ENCODE results near the gene BNIP5. TPM values are rescaled to one million over a fixed set of nuclear protein-coding genes. Genes with fewer than 3 reads are reported as not detected.

The BNIP5 gene
- total RNA-seq, 2 experiments from 2014 or later = not detected

GRCh38 chr6:36350681-36351571 lies 14.2 kb upstream of the BNIP5 start:
- Mint-ChIP-seq H3K4me1 (ENCODE audit: low read depth) (no peaks in the 10 kb centered on the region), H3K9me3 (ENCODE audit: insufficient read depth) (no peaks in the 10 kb centered on the region), H3K27ac (no peak overlapping the region), H3K27me3 (ENCODE audit: low read depth) (peaks cover 19% of the 10 kb centered on the region), H3K4me3 (no peak overlapping the region), H3K36me3 (ENCODE audit: low read depth) (no peaks in the 10 kb centered on the region)
- ATAC-seq (no peak), DNase-seq (no peak)
- ChIA-PET CTCF (interaction anchor here (1.1 to 4.4 kb wide), 3 partner anchors 10 to 225 kb away, joined by 3 to 27 read pairs (median 4); no protein-coding TSS in a partner anchor), POLR2A (no interaction called here)

- Mint-ChIP-seq H3K27me3 (ENCODE audit: low read depth) (peaks cover 16% of the 10 kb centered on the region), H3K4me1 (ENCODE audit: low read depth) (no peaks in the 10 kb centered on the region), H3K27ac (no peak overlapping the region), H3K36me3 (ENCODE audit: low read depth) (no peaks in the 10 kb centered on the region), H3K9me3 (ENCODE audit: insufficient read depth) (no peaks in the 10 kb centered on the region), H3K4me3 (no peak overlapping the region)
- no peak for DNase-seq
- ChIA-PET POLR2A (no interaction called here), CTCF (interaction anchor here (4.4 kb wide), 1 partner anchor 9 kb away, joined by 27 read pairs; no protein-coding TSS in a partner anchor)
- no peak for ATAC-seq
Observed at GRCh38 chr6:36350082-36350481, 13.4 kb upstream of the BNIP5 start.

- Mint-ChIP-seq H3K27ac (no peak overlapping the region), H3K4me3 (no peak overlapping the region), H3K36me3 (ENCODE audit: low read depth) (no peaks in the 10 kb centered on the region), H3K9me3 (ENCODE audit: insufficient read depth) (no peaks in the 10 kb centered on the region), H3K4me1 (ENCODE audit: low read depth) (no peaks in the 10 kb centered on the region), H3K27me3 (ENCODE audit: low read depth) (peaks cover 13% of the 10 kb centered on the region)
- no peak for ATAC-seq
- ChIA-PET CTCF (interaction anchor here (1.1 to 1.3 kb wide), 2 partner anchors 8 to 47 kb away, joined by 4 to 5 read pairs; no protein-coding TSS in a partner anchor), POLR2A (no interaction called here)
- DNase-seq = no peak
Observed at GRCh38 chr6:36349240-36349639, 12.6 kb upstream of the BNIP5 start.

GRCh38 chr6:36347621-36348020 lies 10.9 kb upstream of the BNIP5 start:
- Mint-ChIP-seq H3K27ac (no peak overlapping the region), H3K4me1 (ENCODE audit: low read depth) (no peaks in the 10 kb centered on the region), H3K4me3 (no peak overlapping the region), H3K27me3 (ENCODE audit: low read depth) (peaks cover 17% of the 10 kb centered on the region), H3K9me3 (ENCODE audit: insufficient read depth) (no peaks in the 10 kb centered on the region), H3K36me3 (ENCODE audit: low read depth) (no peaks in the 10 kb centered on the region)
- ATAC-seq (no peak), DNase-seq (no peak)
- ChIA-PET POLR2A (no interaction called here), CTCF (interaction anchor here (1.2 to 1.4 kb wide), 3 partner anchors 12 to 318 kb away, joined by 3 to 6 read pairs (median 4); no protein-coding TSS in a partner anchor)

DNA sequence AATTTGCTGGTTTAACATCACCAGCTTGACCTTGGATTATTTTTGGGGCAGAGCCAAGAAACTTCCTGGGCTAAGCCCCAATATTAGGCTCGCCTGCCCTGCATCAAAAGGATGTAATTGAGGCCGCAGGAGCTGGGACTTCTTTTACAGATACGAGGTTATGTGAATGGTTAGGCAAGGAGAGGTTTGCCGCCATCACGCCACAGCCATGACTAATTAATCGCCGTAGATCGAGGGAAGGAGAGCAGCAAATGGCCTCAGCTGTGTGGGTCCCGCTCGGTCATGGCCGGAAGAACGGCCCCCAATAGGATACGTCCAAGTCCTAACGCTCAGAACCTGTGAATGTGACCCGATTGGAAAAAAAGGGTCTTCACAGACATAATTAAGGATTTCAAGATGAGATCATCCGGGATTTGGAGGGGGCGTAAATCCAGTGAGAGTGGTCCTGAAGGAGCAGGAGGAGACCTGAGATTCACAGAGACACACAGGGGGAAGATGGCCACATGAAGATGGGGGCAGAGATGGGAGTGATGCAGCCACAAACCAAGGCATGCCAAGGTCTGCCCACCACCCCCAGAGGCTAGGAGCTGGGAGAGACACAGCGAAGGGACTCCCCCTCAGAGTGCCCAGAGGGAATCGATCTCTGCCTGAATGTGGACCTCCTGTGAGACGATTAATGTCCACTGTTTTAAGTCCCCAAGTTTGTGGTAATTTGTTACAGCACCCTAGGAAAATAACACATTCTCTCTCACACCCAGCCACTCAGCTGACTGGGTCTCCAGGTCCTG lies 10.0 kb upstream of the BNIP5 start:
- no peaks in the 10 kb centered on the region for H3K9me3 Mint-ChIP-seq (ENCODE audit: insufficient read depth)
- POLR2A ChIA-PET = interaction anchor here (0.6 kb wide), 1 partner anchor 267 kb away, joined by 3 read pairs; no protein-coding TSS in a partner anchor
- H3K36me3 Mint-ChIP-seq (ENCODE audit: low read depth) = no peaks in the 10 kb centered on the region
- H3K27ac Mint-ChIP-seq = no peak overlapping the region
- no peak for DNase-seq
- peaks cover 23% of the 10 kb centered on the region for H3K27me3 Mint-ChIP-seq (ENCODE audit: low read depth)
- no peak for ATAC-seq
- CTCF ChIA-PET = interaction anchor here (0.7 to 1.0 kb wide), 2 partner anchors 12 to 252 kb away, joined by 3 to 5 read pairs; no protein-coding TSS in a partner anchor
- H3K4me3 Mint-ChIP-seq = no peak overlapping the region
- no peaks in the 10 kb centered on the region for H3K4me1 Mint-ChIP-seq (ENCODE audit: low read depth)

- Mint-ChIP-seq H3K4me3 (no peak overlapping the region), H3K27me3 (ENCODE audit: low read depth) (peaks cover 22% of the 10 kb centered on the region), H3K9me3 (ENCODE audit: insufficient read depth) (no peaks in the 10 kb centered on the region), H3K4me1 (ENCODE audit: low read depth) (peaks cover 1% of the 10 kb centered on the region), H3K27ac (no peak overlapping the region), H3K36me3 (ENCODE audit: low read depth) (no peaks in the 10 kb centered on the region)
- ATAC-seq (peak; percentile 37), DNase-seq (no peak)
- ChIA-PET CTCF (interaction anchor here (0.7 to 1.0 kb wide), 2 partner anchors 13 to 251 kb away, joined by 3 to 5 read pairs; no protein-coding TSS in a partner anchor), POLR2A (interaction anchor here (0.6 kb wide), 1 partner anchor 266 kb away, joined by 3 read pairs; no protein-coding TSS in a partner anchor)
Observed at GRCh38 chr6:36345681-36346466, 9.2 kb upstream of the BNIP5 start.

DNA sequence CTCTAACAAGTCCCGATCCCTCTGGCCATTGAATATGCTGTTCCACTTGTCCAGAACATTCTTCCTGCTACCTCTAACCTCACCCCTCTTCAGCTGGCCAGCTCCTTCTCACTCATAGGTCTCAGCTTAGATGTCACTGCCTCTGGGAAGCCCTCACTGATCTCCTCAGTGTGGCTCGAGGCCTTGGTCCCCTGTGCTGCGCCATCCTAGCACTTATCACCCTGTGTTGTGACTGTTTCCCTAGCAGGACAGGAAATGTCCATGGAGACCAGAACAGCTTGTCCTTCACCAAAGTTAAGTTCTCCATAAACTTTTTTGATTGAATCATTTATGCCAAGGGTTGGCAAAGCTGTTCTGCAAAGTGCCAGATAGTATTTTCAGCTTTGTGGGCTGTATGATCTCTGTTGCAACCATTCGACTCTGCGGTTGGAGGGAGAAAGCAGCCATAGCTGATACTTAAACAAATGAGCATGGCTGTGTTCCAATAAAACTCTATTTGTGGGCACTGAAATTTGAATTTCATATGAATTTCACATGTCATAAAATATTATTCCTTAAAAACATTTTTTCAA lies 6.5 kb upstream of the BNIP5 start:
- no peak for DNase-seq
- CTCF ChIA-PET = interaction anchor here (1.6 to 5.4 kb wide), 2 partner anchors 18 to 41 kb away, joined by 3 to 75 read pairs; no protein-coding TSS in a partner anchor
- POLR2A ChIA-PET = interaction anchor here (0.8 kb wide), 1 partner anchor 17 kb away, joined by 3 read pairs; no protein-coding TSS in a partner anchor

DNA sequence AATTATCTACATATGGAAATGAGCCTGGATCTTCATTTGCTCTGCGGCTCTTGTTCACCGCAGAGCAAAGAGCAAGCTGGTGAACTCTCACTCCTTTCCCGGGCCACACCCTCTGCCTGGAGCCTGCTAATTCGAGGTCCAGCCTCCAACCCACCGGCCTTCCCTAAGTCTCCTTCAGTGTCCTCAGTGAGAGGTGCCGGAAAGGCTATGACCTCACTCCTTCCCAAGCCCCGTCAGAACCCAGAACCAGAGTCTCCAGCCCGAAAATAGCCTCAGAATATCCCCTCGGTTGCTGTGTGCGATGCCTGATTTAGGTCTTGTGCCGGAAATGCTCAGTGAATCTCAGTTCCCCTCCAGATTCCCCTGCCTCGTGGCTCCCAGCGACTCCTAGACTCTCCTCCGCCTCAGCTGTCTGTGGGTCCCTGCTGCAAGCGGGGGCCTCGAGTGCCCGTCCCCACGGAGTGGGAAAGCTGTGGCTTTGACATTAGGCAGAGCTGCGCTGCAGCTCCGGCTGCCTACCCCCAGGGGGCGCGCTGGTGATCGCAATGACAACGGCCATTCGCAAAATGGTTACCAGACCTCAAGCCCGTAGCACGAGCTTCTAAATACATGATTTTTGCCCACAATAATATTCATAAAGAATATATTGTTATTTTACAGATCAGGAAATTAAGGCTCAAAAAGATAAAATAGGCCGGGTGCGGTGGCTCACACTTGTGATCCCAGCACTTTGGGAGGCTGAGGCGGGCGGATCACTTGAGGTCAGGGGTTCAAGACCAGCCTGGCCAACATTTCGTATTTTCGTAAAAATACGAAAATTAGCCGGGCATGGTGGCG lies 4.1 kb upstream of the BNIP5 start:
- no peak overlapping the region for H3K27ac Mint-ChIP-seq
- ChIA-PET CTCF (interaction anchor here (0.6 to 5.4 kb wide), 36 partner anchors 8 to 420 kb away, joined by 3 to 75 read pairs (median 4); partner anchors contain the start of gene SRPK1), POLR2A (interaction anchor here (0.6 kb wide), 1 partner anchor 274 kb away, joined by 3 read pairs; no protein-coding TSS in a partner anchor)
- H3K4me1 Mint-ChIP-seq (ENCODE audit: low read depth) = peaks cover 11% of the 10 kb centered on the region
- ATAC-seq (peak; percentile 80), DNase-seq (peak; percentile 77)
- peaks cover 35% of the 10 kb centered on the region for H3K27me3 Mint-ChIP-seq (ENCODE audit: low read depth)
- no peaks in the 10 kb centered on the region for H3K9me3 Mint-ChIP-seq (ENCODE audit: insufficient read depth)
- no peaks in the 10 kb centered on the region for H3K36me3 Mint-ChIP-seq (ENCODE audit: low read depth)
- peak overlapping the region; percentile 45 for H3K4me3 Mint-ChIP-seq

More for the DNA sequence above, 6.5 kb upstream of the BNIP5 start:
- Mint-ChIP-seq H3K27me3 (ENCODE audit: low read depth) (peaks cover 32% of the 10 kb centered on the region), H3K27ac (no peak overlapping the region), H3K4me3 (no peak overlapping the region), H3K4me1 (ENCODE audit: low read depth) (peaks cover 6% of the 10 kb centered on the region), H3K36me3 (ENCODE audit: low read depth) (no peaks in the 10 kb centered on the region), H3K9me3 (ENCODE audit: insufficient read depth) (no peaks in the 10 kb centered on the region)
- no peak for ATAC-seq

GRCh38 chr6:36340306-36340617 lies 3.6 kb upstream of the BNIP5 start:
- Mint-ChIP-seq H3K27me3 (ENCODE audit: low read depth) (peaks cover 40% of the 10 kb centered on the region), H3K36me3 (ENCODE audit: low read depth) (no peaks in the 10 kb centered on the region), H3K4me3 (no peak overlapping the region), H3K4me1 (ENCODE audit: low read depth) (peaks cover 11% of the 10 kb centered on the region), H3K27ac (no peak overlapping the region), H3K9me3 (ENCODE audit: insufficient read depth) (no peaks in the 10 kb centered on the region)
- DNase-seq (no peak), ATAC-seq (no peak)
- CTCF ChIA-PET = interaction anchor here (0.9 to 5.4 kb wide), 19 partner anchors 11 to 419 kb away, joined by 3 to 75 read pairs (median 5); partner anchors contain the start of gene SRPK1
- POLR2A ChIA-PET = interaction anchor here (0.6 kb wide), 1 partner anchor 275 kb away, joined by 3 read pairs; no protein-coding TSS in a partner anchor

DNA sequence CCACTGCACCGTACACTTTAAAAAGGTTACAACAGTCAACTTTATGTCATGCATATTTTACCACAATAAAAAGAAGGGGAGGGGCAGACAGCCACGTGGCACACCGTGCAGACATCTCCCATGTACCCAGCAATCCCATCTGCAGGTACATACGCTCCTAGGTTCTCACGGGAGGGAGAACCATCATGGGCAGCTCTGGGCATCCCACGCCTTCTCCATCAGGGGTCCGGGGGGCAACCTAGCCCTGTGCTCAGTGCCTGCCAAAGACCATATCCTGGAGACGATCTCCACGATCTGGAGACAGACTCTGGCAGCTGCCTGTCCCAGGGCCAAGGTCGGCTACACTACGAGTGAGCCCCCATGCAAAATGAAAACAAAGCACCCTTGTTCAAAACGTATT lies 2.5 kb upstream of the BNIP5 start:
- ATAC-seq = no peak
- no peak overlapping the region for H3K4me3 Mint-ChIP-seq
- POLR2A ChIA-PET = no interaction called here
- no peaks in the 10 kb centered on the region for H3K9me3 Mint-ChIP-seq (ENCODE audit: insufficient read depth)
- no peaks in the 10 kb centered on the region for H3K36me3 Mint-ChIP-seq (ENCODE audit: low read depth)
- H3K27ac Mint-ChIP-seq = no peak overlapping the region
- peaks cover 11% of the 10 kb centered on the region for H3K4me1 Mint-ChIP-seq (ENCODE audit: low read depth)
- no peak for DNase-seq
- peaks cover 51% of the 10 kb centered on the region for H3K27me3 Mint-ChIP-seq (ENCODE audit: low read depth)
- CTCF ChIA-PET = interaction anchor here (1.0 kb wide), 1 partner anchor 21 kb away, joined by 3 read pairs; no protein-coding TSS in a partner anchor

All from activated CD8-positive, alpha-beta T cell treated with anti-CD3 and anti-CD28 coated beads, Interleukin-2, amount 10 ng/mL, durations not matched to agents 7 days and 5 days (primary cell).